ENCODE data around the gene NCCRP1. TPM values are rescaled to one million over a fixed set of nuclear protein-coding genes. Genes with fewer than 3 reads are reported as not detected.

The NCCRP1 gene, protein sequence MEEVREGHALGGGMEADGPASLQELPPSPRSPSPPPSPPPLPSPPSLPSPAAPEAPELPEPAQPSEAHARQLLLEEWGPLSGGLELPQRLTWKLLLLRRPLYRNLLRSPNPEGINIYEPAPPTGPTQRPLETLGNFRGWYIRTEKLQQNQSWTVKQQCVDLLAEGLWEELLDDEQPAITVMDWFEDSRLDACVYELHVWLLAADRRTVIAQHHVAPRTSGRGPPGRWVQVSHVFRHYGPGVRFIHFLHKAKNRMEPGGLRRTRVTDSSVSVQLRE
- not detected in 2 replicates for total RNA-seq (2012; rRNA removed)

- H3K4me2 ChIP-seq (ENCODE audit: low read length), result peak within 1 kb of the TSS; percentile 32
- H3K4me3 ChIP-seq (ENCODE audit: low read length), result no peak within 1 kb of the TSS
- H3K9me3 ChIP-seq (replicated peaks; ENCODE audit: low read length), result no peaks in the 10 kb centered on the region
- H3K4me1 ChIP-seq (ENCODE audit: control insufficient read depth, insufficient read depth, low read length), result peaks cover 3% of the 10 kb centered on the region
- H3K9ac ChIP-seq (ENCODE audit: low read depth, low read length), result no peak within 1 kb of the TSS
- no peaks in the 10 kb centered on the region for H3K36me3 ChIP-seq (ENCODE audit: insufficient read depth, low read length)
- peaks cover 73% of the 10 kb centered on the region for H3K27me3 ChIP-seq (ENCODE audit: control insufficient read depth, insufficient read depth, low read length)
Measured at GRCh38 chr19:39196860-39197562, at the start of gene NCCRP1. Gene NCCRP1 (plus strand): TSS chr19:39196964. CDS start chr19:39196983, 19 bp downstream.

DNA sequence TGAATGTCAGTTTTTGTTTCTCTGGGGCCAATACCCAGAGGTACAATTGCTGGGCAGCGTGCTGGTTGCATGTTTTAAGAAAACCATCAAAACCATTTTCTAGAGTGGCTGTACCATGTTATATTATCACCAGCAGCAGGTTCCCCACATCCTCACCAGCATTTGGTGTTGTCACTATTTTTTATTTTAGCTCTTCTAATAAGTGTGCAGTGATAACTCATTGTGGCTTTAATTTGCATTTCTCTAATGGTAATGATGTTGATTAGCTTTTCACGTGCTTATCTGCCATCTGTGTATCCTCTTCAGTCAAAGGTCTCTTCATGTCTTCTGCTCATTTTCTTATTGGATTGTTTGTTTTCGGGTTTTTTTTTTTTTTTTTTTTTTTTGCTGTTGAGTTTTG is 49.3 kb upstream of the NCCRP1 start:
- Histone ChIP-seq H3K27me3 (ENCODE audit: control insufficient read depth, insufficient read depth, low read length) (no peaks in the 10 kb centered on the region), H3K36me3 (ENCODE audit: insufficient read depth, low read length) (peaks cover 2% of the 10 kb centered on the region), H3K4me2 (ENCODE audit: low read length) (no peak overlapping the region), H3K9me3 (replicated peaks; ENCODE audit: low read length) (no peaks in the 10 kb centered on the region), H3K9ac (ENCODE audit: low read depth, low read length) (no peak overlapping the region), H3K4me3 (ENCODE audit: low read length) (no peak overlapping the region), H3K4me1 (ENCODE audit: control insufficient read depth, insufficient read depth, low read length) (peaks cover 5% of the 10 kb centered on the region)

- Histone ChIP-seq H3K4me1 (ENCODE audit: control insufficient read depth, insufficient read depth, low read length) (peaks cover 5% of the 10 kb centered on the region), H3K4me2 (ENCODE audit: low read length) (no peak overlapping the region), H3K4me3 (ENCODE audit: low read length) (no peak overlapping the region), H3K27me3 (ENCODE audit: control insufficient read depth, insufficient read depth, low read length) (no peaks in the 10 kb centered on the region), H3K36me3 (ENCODE audit: insufficient read depth, low read length) (peaks cover 2% of the 10 kb centered on the region), H3K9ac (ENCODE audit: low read depth, low read length) (no peak overlapping the region), H3K9me3 (replicated peaks; ENCODE audit: low read length) (no peaks in the 10 kb centered on the region)
Measured at GRCh38 chr19:39148939-39149529, 47.7 kb upstream of the NCCRP1 start.

- no peak overlapping the region for H3K9ac ChIP-seq (ENCODE audit: low read depth, low read length)
- H3K4me2 ChIP-seq (ENCODE audit: low read length), result no peak overlapping the region
- H3K36me3 ChIP-seq (ENCODE audit: insufficient read depth, low read length), result peaks cover 2% of the 10 kb centered on the region
- no peaks in the 10 kb centered on the region for H3K27me3 ChIP-seq (ENCODE audit: control insufficient read depth, insufficient read depth, low read length)
- H3K4me3 ChIP-seq (ENCODE audit: low read length), result no peak overlapping the region
- H3K9me3 ChIP-seq (replicated peaks; ENCODE audit: low read length), result no peaks in the 10 kb centered on the region
- H3K4me1 ChIP-seq (ENCODE audit: control insufficient read depth, insufficient read depth, low read length), result no peaks in the 10 kb centered on the region
Measured at GRCh38 chr19:39150235-39150634, 46.5 kb upstream of the NCCRP1 start.

DNA sequence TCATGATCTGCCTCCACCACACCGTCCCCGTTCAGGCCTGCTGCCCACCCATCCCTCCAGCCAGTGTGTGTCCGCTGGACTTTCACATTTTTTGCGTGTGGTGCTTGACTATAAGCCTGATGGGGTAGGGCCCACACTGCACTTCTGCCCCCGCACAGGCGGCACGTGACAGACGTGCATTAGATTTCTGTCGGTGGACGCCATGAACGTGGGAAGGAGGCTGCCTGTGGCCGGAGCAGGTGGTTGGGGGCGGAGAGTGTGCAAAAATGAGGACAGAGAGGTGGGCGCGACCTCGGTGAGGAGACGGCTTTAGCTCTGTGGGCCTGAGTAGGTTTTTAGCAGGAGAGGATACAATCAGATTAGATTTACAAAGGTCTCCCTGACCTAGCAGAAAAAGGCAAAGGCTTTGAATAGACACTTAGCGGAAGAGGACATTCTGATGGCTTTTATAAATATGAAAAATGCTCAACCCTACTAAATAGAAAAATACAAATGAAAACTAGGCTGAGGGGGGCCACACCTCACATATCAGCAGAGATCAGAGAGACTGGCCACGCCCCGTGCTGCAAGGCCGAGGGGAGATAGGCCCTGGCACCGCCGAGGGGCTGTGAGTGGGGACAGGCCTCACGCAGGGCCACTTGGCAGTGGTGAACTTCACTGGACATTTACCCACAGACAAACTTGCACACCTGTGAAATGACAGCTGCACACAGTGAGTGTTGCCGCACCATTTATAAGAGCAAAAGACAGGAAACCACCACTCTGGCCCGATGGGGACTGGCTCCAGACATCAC is 45.8 kb upstream of the NCCRP1 start:
- H3K4me2 ChIP-seq (ENCODE audit: low read length), result no peak overlapping the region
- H3K4me3 ChIP-seq (ENCODE audit: low read length), result no peak overlapping the region
- H3K9ac ChIP-seq (ENCODE audit: low read depth, low read length), result no peak overlapping the region
- peaks cover 2% of the 10 kb centered on the region for H3K36me3 ChIP-seq (ENCODE audit: insufficient read depth, low read length)
- peaks cover under 1% of the 10 kb centered on the region for H3K4me1 ChIP-seq (ENCODE audit: control insufficient read depth, insufficient read depth, low read length)
- H3K9me3 ChIP-seq (replicated peaks; ENCODE audit: low read length), result no peaks in the 10 kb centered on the region
- no peaks in the 10 kb centered on the region for H3K27me3 ChIP-seq (ENCODE audit: control insufficient read depth, insufficient read depth, low read length)

DNA sequence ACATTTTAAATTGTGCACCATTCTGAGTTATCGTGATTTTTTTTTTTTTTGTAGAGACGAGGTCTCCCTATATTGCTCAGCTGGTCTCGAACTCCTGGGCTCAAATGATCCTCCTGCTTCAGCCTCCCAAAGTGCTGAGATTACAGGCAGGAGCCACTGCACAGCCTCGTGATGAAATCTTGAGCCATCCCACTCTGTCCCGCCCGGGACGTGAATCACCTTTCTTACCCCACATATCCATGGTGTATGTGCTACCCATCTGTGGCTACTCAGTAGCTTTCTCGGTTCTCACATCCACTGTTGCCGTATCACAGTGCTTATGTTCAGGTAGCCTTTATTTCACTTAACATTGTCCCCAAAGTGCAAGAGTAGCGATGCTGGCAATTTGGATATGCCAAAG is 44.7 kb upstream of the NCCRP1 start:
- Histone ChIP-seq H3K27me3 (ENCODE audit: control insufficient read depth, insufficient read depth, low read length) (no peaks in the 10 kb centered on the region), H3K4me3 (ENCODE audit: low read length) (no peak overlapping the region), H3K4me2 (ENCODE audit: low read length) (no peak overlapping the region), H3K36me3 (ENCODE audit: insufficient read depth, low read length) (peaks cover 2% of the 10 kb centered on the region), H3K9me3 (replicated peaks; ENCODE audit: low read length) (no peaks in the 10 kb centered on the region), H3K9ac (ENCODE audit: low read depth, low read length) (no peak overlapping the region), H3K4me1 (ENCODE audit: control insufficient read depth, insufficient read depth, low read length) (peaks cover 12% of the 10 kb centered on the region)

GRCh38 chr19:39154100-39154628 is 42.6 kb upstream of the NCCRP1 start:
- Histone ChIP-seq H3K4me1 (ENCODE audit: control insufficient read depth, insufficient read depth, low read length) (peaks cover 12% of the 10 kb centered on the region), H3K9ac (ENCODE audit: low read depth, low read length) (no peak overlapping the region), H3K36me3 (ENCODE audit: insufficient read depth, low read length) (no peaks in the 10 kb centered on the region), H3K9me3 (replicated peaks; ENCODE audit: low read length) (no peaks in the 10 kb centered on the region), H3K4me3 (ENCODE audit: low read length) (no peak overlapping the region), H3K27me3 (ENCODE audit: control insufficient read depth, insufficient read depth, low read length) (no peaks in the 10 kb centered on the region), H3K4me2 (ENCODE audit: low read length) (no peak overlapping the region)

DNA sequence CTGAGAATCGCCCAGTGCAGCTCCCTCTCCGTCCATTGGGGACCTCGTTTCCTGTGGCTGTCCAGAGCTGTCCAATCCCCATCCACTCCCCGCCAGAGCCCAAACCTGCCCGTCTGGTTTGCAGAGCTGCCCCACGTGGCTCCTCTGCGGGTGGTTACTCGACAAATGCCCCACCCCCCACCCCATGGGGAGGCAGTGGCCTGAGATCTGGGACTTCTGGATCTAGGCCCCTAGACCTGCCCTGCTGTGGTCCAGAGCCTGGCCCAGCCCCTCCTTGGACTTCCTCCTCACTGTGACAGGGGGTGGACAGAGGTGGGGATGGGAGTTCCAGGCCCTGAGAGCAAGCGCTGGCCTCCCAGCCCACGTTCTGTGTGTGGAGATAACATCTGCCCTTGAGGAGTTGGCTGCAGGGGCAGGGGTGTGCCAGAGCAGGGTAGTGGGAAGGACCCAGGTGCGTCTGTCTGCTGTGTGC is 42.1 kb upstream of the NCCRP1 start:
- Histone ChIP-seq H3K9ac (ENCODE audit: low read depth, low read length) (no peak overlapping the region), H3K9me3 (replicated peaks; ENCODE audit: low read length) (no peaks in the 10 kb centered on the region), H3K36me3 (ENCODE audit: insufficient read depth, low read length) (no peaks in the 10 kb centered on the region), H3K4me1 (ENCODE audit: control insufficient read depth, insufficient read depth, low read length) (peaks cover 12% of the 10 kb centered on the region), H3K27me3 (ENCODE audit: control insufficient read depth, insufficient read depth, low read length) (no peaks in the 10 kb centered on the region), H3K4me3 (ENCODE audit: low read length) (no peak overlapping the region), H3K4me2 (ENCODE audit: low read length) (no peak overlapping the region)

GRCh38 chr19:39155114-39155700 is 41.6 kb upstream of the NCCRP1 start:
- Histone ChIP-seq H3K4me3 (ENCODE audit: low read length) (no peak overlapping the region), H3K27me3 (ENCODE audit: control insufficient read depth, insufficient read depth, low read length) (no peaks in the 10 kb centered on the region), H3K4me1 (ENCODE audit: control insufficient read depth, insufficient read depth, low read length) (peaks cover 15% of the 10 kb centered on the region), H3K36me3 (ENCODE audit: insufficient read depth, low read length) (no peaks in the 10 kb centered on the region), H3K4me2 (ENCODE audit: low read length) (no peak overlapping the region), H3K9me3 (replicated peaks; ENCODE audit: low read length) (no peaks in the 10 kb centered on the region), H3K9ac (ENCODE audit: low read depth, low read length) (no peak overlapping the region)

DNA sequence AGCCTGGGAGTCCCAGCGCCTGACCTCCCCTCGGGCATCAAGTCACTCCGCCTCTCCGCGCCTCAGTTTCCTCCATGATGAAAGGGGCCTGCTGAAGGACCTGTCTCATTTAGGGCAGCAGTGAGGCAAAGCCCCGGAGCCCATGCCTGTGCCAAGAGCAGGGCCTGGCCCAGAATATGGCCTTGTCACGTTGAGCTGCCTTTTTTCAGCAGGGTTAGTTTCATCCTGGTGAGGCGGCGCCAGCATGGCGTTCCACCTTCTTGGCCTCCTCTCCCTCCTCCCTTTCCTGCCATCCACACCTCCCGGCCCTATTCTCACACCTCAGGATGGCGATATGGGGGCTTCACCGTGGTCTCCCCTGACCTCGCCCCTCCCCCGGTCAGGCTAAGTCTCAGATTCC is 41.0 kb upstream of the NCCRP1 start:
- no peak overlapping the region for H3K4me3 ChIP-seq (ENCODE audit: low read length)
- no peaks in the 10 kb centered on the region for H3K36me3 ChIP-seq (ENCODE audit: insufficient read depth, low read length)

More for the DNA sequence above, 41.0 kb upstream of the NCCRP1 start:
- no peaks in the 10 kb centered on the region for H3K27me3 ChIP-seq (ENCODE audit: control insufficient read depth, insufficient read depth, low read length)
- no peak overlapping the region for H3K9ac ChIP-seq (ENCODE audit: low read depth, low read length)
- no peaks in the 10 kb centered on the region for H3K9me3 ChIP-seq (replicated peaks; ENCODE audit: low read length)
- peaks cover 20% of the 10 kb centered on the region for H3K4me1 ChIP-seq (ENCODE audit: control insufficient read depth, insufficient read depth, low read length)
- no peak overlapping the region for H3K4me2 ChIP-seq (ENCODE audit: low read length)
